OCI-LY7 (cell line): ENCODE results near the gene HOXA10. TPM values are rescaled to one million over a fixed set of nuclear protein-coding genes. Genes with fewer than 3 reads are reported as not detected.

ENCODE experiments used
- BruUV-seq: library from RNA; stranded (reverse); fragments of 400-500 nt; replicated peaks from 2 replicates; lab custom pipeline; 2021; lab: Mats Ljungman, UMichigan
- CTCF ChIA-PET: fragments of 300-600 bp; sonication (Branson Sonifier 250); formaldehyde crosslinking; loops from one replicate; lab custom pipeline; 2022; ENCODE audit warnings: antibody characterized with exemption; ENCODE audit not compliant: unreplicated experiment; lab: Charles Lee
- POLR2A ChIA-PET: fragments of 300-600 bp; sonication (Branson Sonifier 250); formaldehyde crosslinking; loops from one replicate; lab custom pipeline; 2022; ENCODE audit warnings: antibody characterized with exemption; lab: Charles Lee
- DNase-seq: peaks from one replicate; pipeline ENCODE4 v3.0.0-alpha.2; 2015; ENCODE audit warnings: low spot score
- H2AFZ ChIP-seq: fragments of 200-600 bp; sonication (generic), shearing (Covaris generic); 2 replicates; pipeline ENCODE4 v1.6.1; 2014; ENCODE audit warnings: mild to moderate bottlenecking, antibody characterized with exemption, low read length, moderate library complexity
- H3K27ac ChIP-seq: fragments of 200-600 bp; sonication (generic); 2 replicates; pipeline ENCODE4 v1.5.1; 2014; ENCODE audit warnings: mixed run types, low read depth, mild to moderate bottlenecking, moderate library complexity, low read length, inconsistent platforms; ENCODE audit not compliant: poor library complexity, severe bottlenecking
- H3K36me3 ChIP-seq: fragments of 200-600 bp; sonication (generic); 2 replicates; pipeline ENCODE4 v1.6.1; 2014; ENCODE audit warnings: mild to moderate bottlenecking, antibody characterized with exemption, low read length, moderate library complexity, mixed read lengths; ENCODE audit not compliant: insufficient read depth
- H3K4me1 ChIP-seq: fragments of 200-600 bp; sonication (generic); 2 replicates; pipeline ENCODE4 v1.5.1; 2014; ENCODE audit warnings: mild to moderate bottlenecking, low read length; ENCODE audit not compliant: insufficient read depth, poor library complexity, severe bottlenecking
- H3K4me2 ChIP-seq: fragments of 200-600 bp; sonication (generic); 2 replicates; pipeline ENCODE4 v1.6.1; 2014; ENCODE audit warnings: mild to moderate bottlenecking, low read length
- H3K4me3 ChIP-seq: fragments of 200-600 bp; sonication (generic); 2 replicates; pipeline ENCODE4 v1.5.1; 2014; ENCODE audit warnings: mild to moderate bottlenecking, low read depth, low read length; ENCODE audit not compliant: poor library complexity, severe bottlenecking
- H3K79me2 ChIP-seq: fragments of 200-600 bp; sonication (generic); 2 replicates; pipeline ENCODE4 v1.6.1; 2016; ENCODE audit warnings: low read depth, mild to moderate bottlenecking, low read length, moderate library complexity, mixed read lengths; ENCODE audit not compliant: insufficient read depth
- H3K9me2 ChIP-seq: fragments of 200-600 bp; sonication (generic); 2 replicates; pipeline ENCODE4 v1.6.1; 2016; ENCODE audit warnings: mild to moderate bottlenecking, low read length, mixed read lengths; ENCODE audit not compliant: insufficient read depth
- H3K9me3 ChIP-seq: fragments of 200-600 bp; sonication (generic); 2 replicates; pipeline ENCODE4 v1.6.1; 2014; ENCODE audit warnings: mild to moderate bottlenecking, mixed run types, low read length, mixed read lengths
- H4K20me1 ChIP-seq: fragments of 200-600 bp; sonication (generic); 2 replicates; pipeline ENCODE4 v1.6.1; 2014; ENCODE audit warnings: mild to moderate bottlenecking, antibody characterized with exemption, low read length, moderate library complexity, mixed read lengths; ENCODE audit not compliant: insufficient read depth
- CTCF ChIP-seq: fragments of 200-600 bp; sonication (generic); conservative IDR thresholded peaks from 2 replicates; pipeline ENCODE4 v1.5.1; 2014; ENCODE audit warnings: mild to moderate bottlenecking, antibody characterized with exemption, low read length, moderate library complexity, mixed read lengths
- EZH2phosphoT487 ChIP-seq: fragments of 200-600 bp; sonication (generic); IDR thresholded peaks from 2 replicates; pipeline ENCODE4 v1.6.1; 2018; ENCODE audit warnings: low read depth, borderline replicate concordance, mild to moderate bottlenecking, mixed run types, antibody characterized with exemption, low read length, moderate library complexity, mixed read lengths
- intact Hi-C: fragments of 100-400 bp; cut with micrococcal nuclease; formaldehyde crosslinking; loops from one replicate; pipeline ENCODE4 v1.10.0; 2022; ENCODE audit not compliant: unreplicated experiment
- total RNA-seq, 2 experiments: library from RNA; depleted of rRNA in 1 of 2; stranded (reverse); fragments of >200 nt in 1 of 2; shearing (Covaris generic) in 1 of 2; gene quantifications; 2 replicates each; pipeline ENCODE4 v1.2.3, GENCODE V29; 2014 to 2022

The HOXA10 gene
- total RNA-seq, 2 experiments from 2014 or later: not detected

- no peak overlapping the region for H3K27ac ChIP-seq
- H4K20me1 ChIP-seq: no peaks in the 10 kb centered on the region
- no peaks in the 10 kb centered on the region for H3K9me3 ChIP-seq
- H3K79me2 ChIP-seq: no peaks in the 10 kb centered on the region
- no peak for TF ChIP-seq CTCF
- H2AFZ ChIP-seq: no peak overlapping the region
- H3K4me2 ChIP-seq: no peak overlapping the region
- intact Hi-C loops: no loop called here
- H3K36me3 ChIP-seq: no peaks in the 10 kb centered on the region
- POLR2A ChIA-PET: interaction anchor here (1.3 kb wide), 1 partner anchor 119 kb away, joined by 6 read pairs; no protein-coding TSS in a partner anchor
- CTCF ChIA-PET: no interaction called here
- no peaks in the 10 kb centered on the region for H3K4me1 ChIP-seq
- BruUV-seq: no TSS peak
- DNase-seq: no peak
- H3K4me3 ChIP-seq: no peak overlapping the region
- no peaks in the 10 kb centered on the region for H3K9me2 ChIP-seq
Measured at GRCh38 chr7:27208998-27209397, 34.9 kb upstream of the HOXA10 start.

GRCh38 chr7:27207348-27207985, 33.3 kb upstream of the HOXA10 start:
- no TSS peak for BruUV-seq
- no peaks in the 10 kb centered on the region for H3K9me3 ChIP-seq
- no peaks in the 10 kb centered on the region for H3K36me3 ChIP-seq
- H4K20me1 ChIP-seq: no peaks in the 10 kb centered on the region
- H3K9me2 ChIP-seq: no peaks in the 10 kb centered on the region
- H3K4me1 ChIP-seq: no peaks in the 10 kb centered on the region
- TF ChIP-seq EZH2phosphoT487 (no peak), CTCF (no peak)
- no peak overlapping the region for H3K4me2 ChIP-seq
- H3K79me2 ChIP-seq: no peaks in the 10 kb centered on the region
- H3K27ac ChIP-seq: no peak overlapping the region
- no peak overlapping the region for H2AFZ ChIP-seq
- POLR2A ChIA-PET: interaction anchor here (0.9 kb wide), 1 partner anchor 1289 kb away, joined by 3 read pairs; no protein-coding TSS in a partner anchor
- intact Hi-C loops: no loop called here
- CTCF ChIA-PET: no interaction called here
- DNase-seq: no peak
- no peak overlapping the region for H3K4me3 ChIP-seq
